Daoy (cell line): ENCODE data around the gene FRMPD2. TPM values are rescaled to one million over a fixed set of nuclear protein-coding genes. Genes with fewer than 3 reads are reported as not detected.
"Not testable (repeated sequence)": the region's sequence is repeated elsewhere in the genome, so short reads cannot be mapped to it uniquely, and the experiment has no call there.

Experiments used
- DNase-seq: peaks from one replicate; pipeline ENCODE4 v3.0.0-alpha.2; 2015; ENCODE audit warnings: low read depth
- total RNA-seq: library from RNA; depleted of rRNA; stranded (reverse); fragments of >200 nt; shearing (Covaris generic); gene quantifications from 2 replicates; pipeline ENCODE4 v1.2.3, GENCODE V29; 2014

FRMPD2 gene
- total RNA-seq, 1 experiment from 2014 or later: not detected

GRCh38 chr10:48234787-48235186, 39.7 kb downstream of the FRMPD2 start:
- DNase-seq: no peak

GRCh38 chr10:48234295-48234694, 40.2 kb downstream of the FRMPD2 start:
- DNase-seq: no peak

- no peak for DNase-seq
Observed at GRCh38 chr10:48233559-48234005, 40.9 kb downstream of the FRMPD2 start.

- no peak for DNase-seq
Observed at GRCh38 chr10:48232717-48233447, 41.6 kb downstream of the FRMPD2 start.

GRCh38 chr10:48231699-48232315, 42.7 kb downstream of the FRMPD2 start:
- peak; percentile 15 for DNase-seq

- peak; percentile 28 for DNase-seq
Observed at GRCh38 chr10:48231178-48231577, 43.3 kb downstream of the FRMPD2 start.

GRCh38 chr10:48227213-48227612, 47.3 kb downstream of the FRMPD2 start:
- DNase-seq: no peak

GRCh38 chr10:48224979-48225560, 49.4 kb downstream of the FRMPD2 start:
- peak; percentile 23 for DNase-seq

- DNase-seq: no peak
Observed at GRCh38 chr10:48224296-48224695, 50.2 kb downstream of the FRMPD2 start.

- no peak for DNase-seq
Observed at GRCh38 chr10:48221814-48222213, 52.7 kb downstream of the FRMPD2 start.

- not testable (repeated sequence) for DNase-seq
Observed at GRCh38 chr10:48221031-48221430, 53.5 kb downstream of the FRMPD2 start.

GRCh38 chr10:48219194-48219593, 55.3 kb downstream of the FRMPD2 start:
- DNase-seq: no peak

GRCh38 chr10:48216744-48217143, 57.8 kb downstream of the FRMPD2 start:
- DNase-seq: no peak

- DNase-seq: no peak
Observed at GRCh38 chr10:48216204-48216505, 58.3 kb downstream of the FRMPD2 start.

- DNase-seq: peak; percentile 41
Observed at GRCh38 chr10:48215486-48216203, 58.9 kb downstream of the FRMPD2 start.

GRCh38 chr10:48214716-48215485, 59.6 kb downstream of the FRMPD2 start:
- DNase-seq: no peak

GRCh38 chr10:48213047-48213446, 61.4 kb downstream of the FRMPD2 start:
- DNase-seq: no peak

- DNase-seq: no peak
Observed at GRCh38 chr10:48211777-48212176, 62.7 kb downstream of the FRMPD2 start.

- DNase-seq: no peak
Observed at GRCh38 chr10:48210966-48211365, 63.5 kb downstream of the FRMPD2 start.

- DNase-seq: no peak
Observed at GRCh38 chr10:48210391-48210790, 64.1 kb downstream of the FRMPD2 start.

GRCh38 chr10:48209241-48209640, 65.3 kb downstream of the FRMPD2 start:
- DNase-seq: no peak

GRCh38 chr10:48207853-48208252, 66.6 kb downstream of the FRMPD2 start:
- no peak for DNase-seq
